HG03103 (cell line): ENCODE measurements around the gene CFB.
"Not testable (repeated sequence)": the region's sequence is repeated elsewhere in the genome, so short reads cannot be mapped to it uniquely, and the experiment has no call there.

Experiments used
- ATAC-seq: cut with Tn5 transposase; IDR thresholded peaks from one replicate; pipeline ENCODE4 v1.9.1; 2021; ENCODE audit warnings: low read depth; ENCODE audit not compliant: unreplicated experiment

CFB gene

GRCh38 chr6:31969712-31970603, 24.1 kb downstream of the CFB start:
- no peak for ATAC-seq

DNA sequence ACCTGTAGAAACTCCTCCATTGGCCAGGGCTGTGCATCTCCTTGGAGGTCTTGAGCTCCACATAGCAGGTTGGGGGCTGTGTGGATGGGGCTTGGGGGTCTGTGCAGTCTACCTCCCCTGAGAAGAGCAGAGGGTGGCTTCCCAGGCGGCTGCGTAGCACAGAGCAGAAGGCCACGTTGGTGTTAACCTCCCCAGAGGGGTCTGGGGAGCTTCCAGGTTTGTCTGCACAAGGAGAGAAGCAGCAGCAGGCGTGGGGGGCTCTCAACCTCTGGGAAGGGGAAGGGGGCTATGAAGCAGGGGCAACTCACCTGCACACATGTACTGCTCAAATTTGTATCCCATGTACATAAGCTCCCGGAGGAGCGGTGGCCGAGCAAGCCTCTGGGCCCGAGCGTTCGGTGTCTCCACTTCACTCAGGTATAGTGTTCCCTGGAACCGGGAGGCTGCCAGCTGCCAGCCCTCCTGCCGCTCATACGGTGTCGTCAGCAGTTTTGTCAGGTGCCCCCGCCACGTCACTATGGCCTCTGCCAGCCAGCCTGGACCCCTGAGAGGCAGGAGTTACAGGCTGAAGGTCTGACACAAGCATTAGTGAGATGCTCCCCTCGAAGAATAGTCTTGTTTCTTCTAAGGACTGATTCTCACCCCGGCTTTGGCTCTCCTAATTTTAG, 24.8 kb downstream of the CFB start:
- no peak for ATAC-seq

DNA sequence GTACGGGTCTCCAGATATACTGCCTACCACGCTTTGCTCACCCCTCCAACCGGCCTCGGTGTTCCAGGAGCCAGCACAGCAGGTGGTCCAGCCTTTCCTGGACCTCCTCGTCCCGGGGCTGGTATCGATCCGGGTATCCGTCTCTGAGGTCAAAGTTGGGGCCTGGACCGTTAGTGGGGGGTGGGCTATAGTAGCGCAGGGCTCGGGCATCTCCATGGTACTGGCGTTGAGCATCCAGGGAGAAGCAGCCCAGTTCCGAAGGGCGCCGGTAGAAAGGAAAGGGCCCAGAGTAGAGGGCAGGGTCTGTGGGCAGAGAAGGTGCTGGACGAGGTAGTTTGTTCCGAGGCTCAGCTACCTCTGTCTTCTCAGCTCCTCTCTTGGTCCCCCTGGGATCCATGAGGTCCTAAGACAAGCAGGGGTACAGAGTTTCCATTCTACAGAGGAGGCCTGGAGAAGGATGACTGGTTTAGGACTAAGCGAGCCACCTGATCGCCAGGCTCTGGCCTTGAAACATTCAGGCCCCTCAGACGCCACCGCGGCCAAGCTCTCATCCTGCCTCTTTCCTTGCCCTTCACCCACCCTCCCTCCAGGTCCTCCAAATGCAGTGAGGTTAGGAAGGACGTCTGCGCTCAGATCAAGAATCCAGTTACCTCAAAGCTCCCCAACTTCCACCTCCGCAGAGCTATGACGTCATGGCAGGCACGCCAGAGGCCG, 25.5 kb downstream of the CFB start:
- no peak for ATAC-seq

- ATAC-seq: peak; percentile 88
Measured at GRCh38 chr6:31971993-31972708, 26.3 kb downstream of the CFB start, which contains the start of gene DXO. Gene DXO (minus strand): TSS chr6:31972138. CDS start chr6:31971675, 463 bp downstream.

DNA sequence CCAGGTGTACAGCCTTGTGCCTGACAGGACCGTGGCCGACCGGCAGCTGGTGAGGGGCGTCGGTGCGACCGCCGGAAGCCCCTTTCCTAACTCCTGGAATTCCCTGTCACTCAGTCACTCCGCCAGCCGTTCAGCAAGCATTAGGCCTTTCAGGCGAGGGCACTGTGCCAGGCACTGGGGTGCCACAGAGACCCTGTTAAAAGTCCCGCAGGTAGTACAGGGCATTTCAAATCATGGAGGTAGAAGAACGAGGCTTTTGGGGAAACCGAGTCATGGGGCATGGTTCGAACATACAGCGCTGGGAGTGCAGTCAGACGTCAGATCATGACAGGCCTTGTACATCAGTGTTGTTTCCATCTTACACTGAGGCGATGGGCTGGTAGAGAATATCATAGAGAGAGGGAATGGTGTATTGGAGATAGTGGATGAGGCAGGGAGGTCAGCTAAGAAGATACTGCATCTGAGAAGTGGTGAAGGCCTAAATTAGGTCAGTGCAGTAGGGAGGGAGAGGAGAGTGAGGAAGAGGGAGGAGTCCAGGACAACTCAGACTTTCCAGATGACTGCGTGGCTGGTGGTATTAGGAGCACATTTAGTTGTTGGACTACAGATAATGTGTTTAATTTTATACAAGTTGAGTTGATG, 26.9 kb downstream of the CFB start:
- ATAC-seq: no peak

DNA sequence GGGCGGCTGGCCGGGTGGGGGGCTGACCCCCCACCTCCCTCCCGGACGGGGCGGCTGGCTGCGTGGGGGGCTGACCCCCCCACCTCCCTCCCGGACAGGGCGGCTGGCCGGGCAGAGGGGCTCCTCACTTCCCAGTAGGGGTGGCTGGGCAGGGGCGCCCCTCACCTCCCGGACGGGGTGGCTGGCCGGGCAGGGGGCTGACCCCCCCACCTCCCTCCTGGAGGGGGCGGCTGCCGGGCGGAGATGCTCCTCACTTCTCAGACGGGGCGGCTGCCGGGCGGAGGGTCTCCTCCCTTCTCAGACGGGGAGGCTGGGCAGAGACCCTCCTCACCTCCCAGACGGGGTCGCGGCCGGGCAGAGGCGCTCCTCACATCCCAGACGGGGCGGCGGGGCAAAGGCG, 30.2 kb downstream of the CFB start:
- not testable (repeated sequence) for ATAC-seq

- ATAC-seq: no peak
Measured at GRCh38 chr6:31977816-31978431, 32.0 kb downstream of the CFB start.

DNA sequence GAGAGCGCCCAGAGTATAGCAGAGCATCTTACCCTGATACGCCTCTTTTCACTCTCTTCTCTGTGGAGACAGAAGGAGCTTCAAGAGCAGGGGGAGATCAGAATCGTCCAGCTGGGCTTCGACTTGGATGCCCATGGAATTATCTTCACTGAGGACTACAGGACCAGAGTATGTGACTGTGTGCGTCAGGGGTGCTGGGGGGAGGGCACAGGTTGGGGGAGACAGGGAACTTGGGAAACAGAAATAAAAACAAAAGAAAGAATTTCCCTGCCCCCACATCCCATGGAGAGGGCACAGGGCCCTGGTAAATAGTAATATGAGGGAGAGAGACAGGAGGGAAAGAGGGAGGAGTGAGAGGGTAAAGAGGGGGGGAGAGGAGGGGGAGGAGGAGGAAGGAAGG, 32.9 kb downstream of the CFB start:
- ATAC-seq: no peak

DNA sequence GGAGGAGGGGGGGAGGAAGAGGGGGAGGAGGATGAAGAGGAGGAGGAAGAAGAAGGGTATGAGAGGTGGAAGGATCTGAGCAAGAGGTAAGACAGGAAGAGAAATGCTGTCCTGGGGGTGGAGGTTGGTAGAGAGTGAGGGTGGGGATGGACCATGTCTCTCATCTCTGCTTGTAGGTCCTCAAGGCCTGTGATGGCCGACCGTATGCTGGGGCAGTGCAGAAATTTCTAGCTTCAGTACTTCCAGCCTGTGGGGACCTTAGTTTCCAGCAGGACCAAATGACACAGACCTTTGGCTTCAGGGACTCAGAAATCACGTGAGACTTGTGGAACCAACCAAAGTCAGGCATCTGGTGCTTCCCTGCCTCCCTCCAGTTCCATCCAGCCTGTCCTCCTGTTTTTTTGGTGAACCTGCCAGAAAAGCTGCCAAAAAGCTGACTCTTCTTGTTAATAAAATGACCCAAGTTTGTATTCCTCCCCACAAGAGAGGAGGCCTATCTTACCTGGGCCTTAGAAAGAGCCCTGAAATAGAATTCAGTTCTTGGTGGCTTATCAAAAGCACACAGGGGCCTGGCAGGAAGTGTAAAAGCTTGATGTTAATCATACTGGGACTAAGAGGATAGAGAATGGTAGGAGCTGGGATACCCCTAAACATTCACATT, 33.5 kb downstream of the CFB start:
- ATAC-seq: no peak

DNA sequence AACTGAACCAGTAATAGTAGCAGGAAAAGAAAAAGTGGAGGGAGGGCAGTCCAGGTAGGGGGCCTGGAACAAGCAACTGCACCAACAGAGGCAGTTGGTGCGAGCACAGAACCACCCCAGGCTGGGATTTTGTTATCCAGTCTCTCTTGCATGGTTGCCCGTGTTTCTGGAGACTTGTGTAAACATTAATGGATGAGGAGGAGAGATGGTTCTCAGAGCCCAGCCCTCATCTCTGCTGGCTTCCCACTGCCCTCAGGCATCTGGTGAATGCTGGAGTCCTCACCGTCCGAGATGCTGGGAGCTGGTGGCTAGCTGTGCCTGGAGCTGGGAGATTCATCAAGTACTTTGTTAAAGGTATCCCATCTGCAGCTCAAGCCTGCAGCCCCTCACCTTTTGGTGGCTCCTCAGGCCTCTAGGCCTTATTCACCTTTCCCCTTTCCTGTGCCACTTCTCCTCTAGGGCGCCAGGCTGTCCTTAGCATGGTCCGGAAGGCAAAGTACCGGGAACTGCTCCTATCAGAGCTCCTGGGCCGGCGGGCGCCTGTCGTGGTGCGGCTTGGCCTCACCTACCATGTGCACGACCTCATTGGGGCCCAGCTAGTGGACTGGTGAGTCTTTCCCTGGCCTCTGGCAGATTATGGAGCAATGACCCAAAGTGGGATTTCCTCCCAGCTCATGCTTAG, 34.4 kb downstream of the CFB start:
- not testable (repeated sequence) for ATAC-seq

DNA sequence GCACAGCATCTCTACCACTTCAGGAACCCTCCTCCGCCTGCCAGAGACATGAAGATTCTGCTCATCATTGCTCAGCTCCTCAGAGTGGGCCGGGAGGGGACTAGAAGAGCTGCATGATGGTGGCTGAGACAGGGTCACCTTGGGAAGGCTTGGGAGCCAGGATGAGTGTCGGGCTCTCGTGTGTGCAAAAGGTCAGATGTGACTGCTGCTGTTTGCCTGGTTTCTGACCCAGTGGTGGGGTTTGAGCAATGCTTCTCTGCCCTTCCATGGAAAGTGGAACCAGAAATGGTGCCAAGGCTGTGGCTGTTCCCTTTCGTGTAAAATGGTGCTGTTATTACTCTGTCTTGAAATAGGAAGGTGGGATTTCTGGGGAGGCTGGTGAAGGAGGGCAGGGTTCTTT, 35.1 kb downstream of the CFB start:
- ATAC-seq: not testable (repeated sequence)

DNA sequence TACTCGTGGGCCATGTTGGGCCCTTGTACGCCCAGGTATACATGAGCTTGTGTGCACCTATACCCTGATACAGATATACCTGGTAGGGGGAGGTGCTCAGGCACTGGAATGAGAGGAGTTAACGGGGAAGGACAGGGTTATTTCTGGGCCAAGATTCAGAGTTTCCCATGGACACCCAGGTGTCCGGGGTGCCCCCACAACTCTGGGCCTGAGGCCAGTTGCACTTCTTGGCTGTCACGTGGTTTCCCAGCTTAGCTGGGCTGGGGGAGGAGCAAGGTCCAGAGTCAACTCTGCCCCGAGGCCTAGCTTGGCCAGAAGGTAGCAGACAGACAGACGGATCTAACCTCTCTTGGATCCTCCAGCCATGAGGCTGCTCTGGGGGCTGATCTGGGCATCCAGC, 35.8 kb downstream of the CFB start, which contains the start of gene C4A:
C4A (plus strand) TSS at position 314 of the 400 bp plus-strand sequence; CDS start at position 365, 51 bp downstream.
- ATAC-seq: not testable (repeated sequence)

DNA sequence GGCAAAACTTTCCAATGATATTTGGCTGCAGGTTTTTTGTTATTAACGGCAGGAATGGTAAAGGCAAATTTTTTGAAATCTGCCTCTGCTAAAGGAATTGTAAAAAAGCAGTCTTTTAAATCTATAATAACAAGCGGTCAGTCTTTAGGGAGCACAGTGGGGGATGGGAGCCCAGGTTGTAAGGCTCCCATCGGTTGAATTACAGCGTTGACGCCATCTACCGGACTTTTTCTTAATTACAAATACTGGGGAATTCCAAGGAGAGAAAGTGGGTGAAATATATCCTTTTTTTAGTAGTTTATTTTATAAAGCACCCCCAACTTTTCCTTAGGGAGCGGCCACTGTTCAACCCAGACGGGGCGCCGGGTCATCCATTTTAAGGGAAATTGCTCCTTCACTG, 43.5 kb downstream of the CFB start:
- ATAC-seq: not testable (repeated sequence)

- not testable (repeated sequence) for ATAC-seq
Measured at GRCh38 chr6:31994421-31994820, 48.5 kb downstream of the CFB start.

GRCh38 chr6:31996385-31996784, 50.5 kb downstream of the CFB start:
- ATAC-seq: not testable (repeated sequence)
